ENCODE results near the gene DNMBP.
"Not testable (repeated sequence)": the region's sequence is repeated elsewhere in the genome, so short reads cannot be mapped to it uniquely, and the experiment has no call there.

The DNMBP gene

GRCh38 chr10:99906470-99906869 is 103.3 kb downstream of the DNMBP start:
- DNase-seq = no peak

- no peak for DNase-seq
Measured at GRCh38 chr10:99905971-99906370, 103.8 kb downstream of the DNMBP start.

- no peak for DNase-seq
Measured at GRCh38 chr10:99895867-99896266, 113.9 kb downstream of the DNMBP start.

GRCh38 chr10:99895066-99895465 is 114.7 kb downstream of the DNMBP start:
- not testable (repeated sequence) for DNase-seq

GRCh38 chr10:99894613-99895012 is 115.1 kb downstream of the DNMBP start:
- DNase-seq = no peak

GRCh38 chr10:99888622-99889021 is 121.1 kb downstream of the DNMBP start:
- DNase-seq = no peak

GRCh38 chr10:99883523-99883922 is 126.2 kb downstream of the DNMBP start:
- no peak for DNase-seq

- DNase-seq = no peak
Measured at GRCh38 chr10:99881371-99881770, 128.4 kb downstream of the DNMBP start.

GRCh38 chr10:99880080-99880835 is 129.5 kb downstream of the DNMBP start:
- DNase-seq = no peak

GRCh38 chr10:99875473-99875872 is 134.3 kb downstream of the DNMBP start:
- no peak for DNase-seq

GRCh38 chr10:99874341-99875085 is 135.2 kb downstream of the DNMBP start:
- no peak for DNase-seq

GRCh38 chr10:99873846-99874245 is 135.9 kb downstream of the DNMBP start:
- DNase-seq = no peak

- DNase-seq = no peak
Measured at GRCh38 chr10:99872367-99873162, 137.2 kb downstream of the DNMBP start.

GRCh38 chr10:99870123-99870730 is 139.5 kb downstream of the DNMBP start:
- DNase-seq = peak in 1 of 2 donors; percentile 2

- DNase-seq = peak; percentile 28 to 40
Measured at GRCh38 chr10:99869581-99870122, 140.1 kb downstream of the DNMBP start.

- not testable (repeated sequence) for DNase-seq
Measured at GRCh38 chr10:99867250-99867649, 142.5 kb downstream of the DNMBP start.

GRCh38 chr10:99863535-99864240 is 146.1 kb downstream of the DNMBP start:
- not testable (repeated sequence) for DNase-seq

GRCh38 chr10:99860466-99860865 is 149.3 kb downstream of the DNMBP start:
- no peak for DNase-seq

GRCh38 chr10:99859585-99859984 is 150.2 kb downstream of the DNMBP start:
- DNase-seq = no peak

- DNase-seq = no peak
Measured at GRCh38 chr10:99858849-99859248, 150.9 kb downstream of the DNMBP start.

GRCh38 chr10:99855479-99856071 is 154.2 kb downstream of the DNMBP start:
- no peak for DNase-seq

Measured in inflammatory macrophage (primary cell).